Stromal cell of bone marrow (primary cell): ENCODE data around the gene ZSCAN22.
A peak's percentile ranks its signal among the peaks of the same experiment; 100 is the strongest.
"Not testable (repeated sequence)": the region's sequence is repeated elsewhere in the genome, so short reads cannot be mapped to it uniquely, and the experiment has no call there.

Experiments used
- DNase-seq: peaks from one replicate; pipeline ENCODE4 v3.0.0-alpha.2; 2012; ENCODE audit warnings: low read depth

ZSCAN22 gene

GRCh38 chr19:58326914-58327726 lies at the start of gene ZSCAN22:
TSS of gene ZSCAN22 (plus strand) at chr19:58326994. CDS start at chr19:58334803, 7,809 bp downstream.
- DNase-seq: peak; percentile 97

- DNase-seq: no peak
These were observed 49.6 kb upstream of the ZSCAN22 start for GRCh38 chr19:58277197-58277596.

DNA sequence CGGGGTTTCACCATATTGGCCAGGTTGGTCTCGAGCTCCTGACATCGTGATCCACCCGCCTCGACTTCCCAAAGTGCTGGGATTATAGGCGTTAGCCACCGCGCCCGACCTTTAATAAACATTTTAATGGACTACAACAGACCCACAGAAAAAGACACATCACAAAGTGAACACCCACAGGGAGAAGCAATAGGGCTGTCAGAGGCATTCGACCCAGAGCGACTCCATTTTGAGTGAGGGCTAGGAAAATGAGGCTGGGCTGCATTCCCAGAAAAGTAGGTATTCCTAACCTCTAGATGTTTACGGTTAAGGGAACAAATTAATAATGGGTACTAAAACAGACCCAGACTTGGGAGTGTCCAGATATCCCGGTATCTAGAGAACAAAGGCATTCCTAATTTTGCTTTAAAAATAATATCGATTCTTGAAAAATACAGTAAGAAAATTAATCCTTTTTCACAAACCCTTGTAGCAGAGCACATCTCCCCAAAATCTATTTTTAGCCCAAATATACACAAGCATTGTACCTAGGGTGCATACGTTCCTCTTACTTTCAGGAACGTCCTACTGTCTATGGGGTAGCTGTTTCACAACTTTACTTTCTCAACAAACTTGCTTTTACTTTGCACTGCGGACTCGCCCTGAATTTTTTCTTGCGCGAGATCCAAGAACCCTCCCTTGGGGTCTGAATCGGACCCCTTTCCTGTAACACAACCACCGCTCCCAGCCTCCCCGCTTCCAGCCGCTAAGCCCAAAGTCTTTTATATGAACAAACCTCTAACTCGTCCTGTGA lies 48.9 kb upstream of the ZSCAN22 start:
- DNase-seq: no peak

DNA sequence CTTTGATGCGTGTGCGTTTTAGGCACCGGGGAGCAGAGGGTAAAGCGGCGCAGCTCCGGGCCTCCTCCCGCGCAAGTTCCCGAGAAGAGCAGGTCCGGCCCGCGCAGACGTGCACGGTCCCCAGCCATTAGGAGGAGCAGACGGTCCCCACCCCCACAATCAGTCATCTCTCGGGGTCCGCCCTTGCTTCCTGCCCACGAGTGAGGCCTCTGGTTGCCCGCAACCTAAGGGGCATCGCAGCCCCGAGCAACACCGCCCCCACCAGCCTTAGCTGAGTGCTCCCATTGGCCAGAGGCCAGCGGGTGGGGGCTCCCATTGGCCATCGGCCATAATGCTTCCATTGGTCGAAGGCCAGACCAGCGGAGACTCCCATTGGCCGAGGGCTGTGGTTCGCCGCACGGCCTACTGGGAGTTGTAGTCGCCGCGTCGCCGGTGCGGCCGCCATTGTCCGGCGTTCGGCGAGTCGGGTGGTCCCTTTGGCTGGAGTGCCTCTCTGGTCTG lies 48.2 kb upstream of the ZSCAN22 start, which contains the start of gene ZNF8:
TSS of gene ZNF8 (plus strand) at position 415 of the 501 bp plus-strand sequence. CDS start 127 bp downstream, outside the sequence.
- peak; percentile 93 for DNase-seq

DNA sequence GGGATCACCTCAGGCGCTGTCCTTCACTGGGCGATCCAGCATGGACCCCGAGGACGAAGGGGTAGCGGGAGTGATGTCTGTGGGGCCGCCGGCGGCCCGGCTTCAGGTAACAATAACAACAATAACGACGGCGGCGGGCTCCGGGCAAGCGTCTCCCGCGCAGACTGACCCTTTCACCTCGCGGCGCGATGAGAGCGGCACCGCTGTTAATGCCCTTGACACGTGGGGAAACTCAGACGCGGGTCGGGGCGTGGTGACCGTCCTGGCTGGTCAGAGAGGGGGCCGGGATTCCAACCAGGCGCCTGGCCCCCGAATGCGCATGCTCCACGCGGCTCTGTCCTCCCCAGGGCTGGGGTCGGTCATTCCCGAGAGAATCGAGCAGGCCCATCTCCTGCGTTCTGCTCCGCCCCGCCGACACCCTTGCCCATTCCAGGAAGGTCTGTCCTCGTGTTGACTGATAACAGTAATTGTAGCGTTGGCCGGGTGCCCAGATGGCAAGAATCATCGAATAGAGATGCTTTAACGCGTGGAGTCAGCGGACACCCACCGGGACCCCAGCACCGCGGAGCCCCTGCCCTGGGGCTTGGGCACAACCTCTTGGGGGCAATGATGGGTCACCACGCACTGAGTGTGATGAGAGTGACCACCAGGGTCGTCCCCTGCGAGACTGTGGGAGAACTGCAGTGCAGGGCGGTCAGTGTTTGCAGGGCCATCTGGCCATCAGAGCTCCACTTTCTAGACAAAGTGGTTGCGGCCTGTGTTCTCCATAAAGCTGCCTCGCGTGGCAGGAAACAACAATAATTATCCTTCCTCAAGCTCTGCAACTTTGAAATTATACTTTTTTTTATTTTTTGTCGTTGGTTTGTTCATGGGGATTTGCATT lies 47.5 kb upstream of the ZSCAN22 start:
- DNase-seq: peak; percentile 28

GRCh38 chr19:58279925-58280316 lies 46.9 kb upstream of the ZSCAN22 start:
- no peak for DNase-seq

DNA sequence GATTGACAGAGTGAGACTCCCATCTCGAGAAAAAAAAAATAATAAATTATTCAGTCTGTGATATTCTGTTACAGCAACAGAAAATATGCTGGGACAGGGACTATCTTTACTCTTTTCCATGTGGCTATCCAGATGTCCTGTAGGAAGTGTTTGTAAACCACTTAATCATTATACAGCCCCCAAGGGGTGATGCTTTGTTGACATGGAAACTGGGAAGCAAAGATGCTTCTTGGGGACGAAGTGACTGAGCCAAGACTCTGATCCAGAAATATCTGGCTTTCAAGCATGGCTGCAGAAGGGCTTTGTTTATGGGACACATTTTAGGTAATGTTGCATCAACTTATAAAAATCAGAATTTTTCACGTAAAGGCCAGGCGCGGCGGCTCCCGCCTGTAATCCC lies 42.6 kb upstream of the ZSCAN22 start:
- DNase-seq: no peak

GRCh38 chr19:58291943-58292342 lies 34.9 kb upstream of the ZSCAN22 start:
- DNase-seq: no peak

DNA sequence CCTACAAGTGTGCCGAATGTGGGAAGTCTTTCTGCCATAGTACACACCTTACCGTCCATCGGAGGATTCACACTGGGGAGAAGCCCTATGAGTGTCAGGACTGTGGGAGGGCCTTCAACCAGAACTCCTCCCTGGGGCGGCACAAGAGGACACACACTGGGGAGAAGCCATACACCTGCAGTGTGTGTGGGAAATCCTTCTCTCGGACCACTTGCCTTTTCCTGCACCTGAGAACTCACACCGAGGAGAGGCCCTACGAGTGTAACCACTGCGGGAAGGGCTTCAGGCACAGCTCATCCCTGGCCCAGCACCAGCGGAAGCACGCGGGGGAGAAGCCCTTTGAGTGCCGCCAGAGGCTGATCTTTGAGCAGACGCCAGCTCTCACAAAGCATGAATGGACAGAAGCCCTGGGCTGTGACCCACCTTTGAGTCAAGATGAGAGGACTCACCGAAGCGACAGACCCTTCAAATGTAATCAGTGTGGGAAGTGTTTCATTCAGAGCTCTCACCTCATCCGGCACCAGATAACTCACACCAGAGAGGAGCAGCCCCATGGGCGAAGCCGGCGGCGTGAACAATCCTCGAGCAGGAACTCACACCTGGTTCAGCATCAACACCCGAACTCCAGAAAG lies 31.9 kb upstream of the ZSCAN22 start:
- no peak for DNase-seq

- DNase-seq: no peak
These were observed 30.7 kb upstream of the ZSCAN22 start for GRCh38 chr19:58296104-58296503.

DNA sequence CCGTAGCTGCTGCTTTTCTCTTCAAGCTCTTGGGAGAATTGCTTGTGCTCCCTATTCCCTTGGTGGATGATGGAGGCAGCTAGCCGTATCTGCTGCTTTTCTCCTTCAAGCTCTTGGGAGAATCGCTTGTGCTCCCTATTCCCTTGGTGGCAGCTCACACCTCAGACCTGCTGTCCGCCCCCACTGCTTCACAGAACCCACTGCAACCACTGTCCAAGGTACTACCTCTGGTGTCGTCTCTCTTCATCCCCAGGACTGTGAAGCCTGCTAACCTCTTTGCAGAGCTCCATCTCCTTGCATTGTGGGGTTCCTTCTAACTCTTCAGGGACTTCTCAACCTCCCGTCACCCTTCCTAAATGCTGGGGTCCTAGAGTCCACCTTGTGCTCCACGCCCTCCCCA lies 26.2 kb upstream of the ZSCAN22 start:
- no peak for DNase-seq

GRCh38 chr19:58304255-58304654 lies 22.5 kb upstream of the ZSCAN22 start:
- DNase-seq: no peak

DNA sequence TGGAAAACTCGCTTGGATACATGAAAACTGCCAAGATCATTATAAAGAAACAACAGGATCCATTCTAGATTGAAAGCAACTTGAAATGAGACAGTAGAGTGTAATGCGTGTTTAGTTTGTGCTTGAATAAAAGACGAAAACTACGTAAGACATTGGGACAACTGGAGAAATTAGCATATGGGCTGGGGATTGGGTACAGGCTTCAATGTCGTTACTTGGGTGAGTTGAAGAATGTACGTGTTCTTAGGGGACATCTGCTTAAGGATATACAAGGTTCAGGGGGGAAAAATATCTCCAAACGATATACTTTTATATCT lies 22.1 kb upstream of the ZSCAN22 start:
- no peak for DNase-seq

- peak; percentile 97 for DNase-seq
These were observed 21.5 kb upstream of the ZSCAN22 start, which contains the start of gene ERVK3-1 for GRCh38 chr19:58305065-58305931. TSS of gene ERVK3-1 (plus strand) at chr19:58305377. CDS start at chr19:58312169, 6,792 bp downstream.

- DNase-seq: no peak
These were observed 20.9 kb upstream of the ZSCAN22 start for GRCh38 chr19:58305932-58306323.

DNA sequence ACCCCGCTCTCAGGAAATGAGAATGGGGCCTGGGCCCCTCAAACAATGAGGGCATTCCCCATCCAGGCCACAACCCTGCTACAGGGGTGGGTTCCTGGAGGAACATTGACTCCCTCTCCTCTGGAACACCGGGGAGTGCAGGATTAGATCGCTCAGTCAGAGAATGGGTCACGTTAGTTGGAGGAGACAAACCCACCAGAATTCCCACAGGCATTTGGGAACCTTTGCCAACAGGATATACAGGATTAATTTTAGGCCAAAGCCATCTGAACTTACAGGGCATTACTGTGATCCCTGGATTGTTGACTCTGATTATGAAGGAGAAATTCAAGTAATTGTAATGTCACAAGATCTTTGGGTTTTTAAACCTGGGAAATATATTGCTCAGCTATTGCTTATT lies 19.1 kb upstream of the ZSCAN22 start:
- DNase-seq: no peak

DNA sequence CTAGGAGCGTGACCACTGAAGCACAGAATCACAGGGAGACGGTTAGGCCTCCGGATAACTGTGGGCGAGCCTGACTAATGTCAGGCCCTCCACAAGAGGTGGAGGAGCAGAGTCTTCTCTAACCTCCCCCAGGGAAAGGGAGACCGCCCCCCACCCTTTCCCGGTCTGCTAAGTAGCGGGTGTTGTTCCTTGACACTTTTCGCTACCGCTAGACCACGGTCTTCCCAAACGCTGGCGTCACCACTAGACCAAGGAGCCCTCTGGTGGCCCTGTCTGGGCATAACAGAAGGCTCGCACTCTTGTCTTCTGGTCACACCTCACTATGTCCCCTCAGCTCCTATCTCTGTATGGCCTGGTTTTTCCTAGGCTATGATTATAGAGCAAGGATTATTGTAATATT lies 16.1 kb upstream of the ZSCAN22 start:
- not testable (repeated sequence) for DNase-seq

DNA sequence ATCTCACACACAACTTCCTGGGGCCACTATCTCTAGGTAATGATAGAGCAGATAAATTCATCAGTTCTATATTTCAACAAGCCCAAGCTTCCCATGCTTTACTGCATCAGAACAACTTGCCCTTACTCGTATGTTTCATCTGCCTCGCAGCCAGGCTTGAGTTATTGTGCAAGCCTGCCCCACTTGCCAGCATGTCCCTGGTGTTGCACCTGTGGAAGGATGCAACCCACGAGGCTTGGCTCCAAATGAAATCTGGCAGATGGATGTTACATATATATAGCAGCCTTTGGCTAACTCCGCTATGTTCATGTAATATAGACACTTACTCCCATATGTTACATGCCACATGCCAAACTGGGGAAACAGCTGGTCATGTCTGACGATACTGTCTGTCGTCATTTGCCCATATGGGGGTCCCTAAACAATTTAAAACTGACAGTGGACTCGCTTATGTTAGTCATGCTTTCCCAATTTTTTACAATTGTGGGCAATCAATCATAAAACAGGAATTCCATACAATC lies 15.4 kb upstream of the ZSCAN22 start:
- DNase-seq: no peak

GRCh38 chr19:58315580-58315979 lies 11.2 kb upstream of the ZSCAN22 start:
- DNase-seq: no peak

DNA sequence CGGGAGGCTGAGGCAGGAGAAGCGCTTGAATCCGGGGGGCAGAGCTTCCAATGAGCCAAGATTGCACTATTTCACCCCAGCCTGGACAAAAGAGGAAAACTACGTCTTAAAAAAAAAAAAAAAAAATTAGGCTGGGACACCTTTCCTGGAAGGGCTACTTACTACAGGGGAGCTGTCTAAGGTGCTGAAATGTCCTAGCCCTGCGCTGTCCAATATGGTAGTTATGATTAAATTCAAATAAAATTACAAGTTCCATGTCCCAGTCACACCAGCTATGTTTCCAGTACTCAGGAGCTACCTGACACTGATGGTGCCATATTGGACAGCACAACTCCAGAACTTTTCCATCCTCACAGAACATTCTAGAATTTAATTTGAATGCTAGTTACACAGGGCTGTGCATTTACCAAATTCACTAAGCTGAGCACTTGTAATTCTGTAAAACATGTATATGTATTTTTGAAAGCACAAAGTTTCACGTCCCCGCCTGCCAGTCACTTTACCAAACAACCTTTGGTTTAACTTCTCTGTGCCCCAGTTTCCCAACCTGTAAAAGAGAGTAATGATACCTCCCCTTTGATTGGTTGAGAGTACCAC lies 9.2 kb upstream of the ZSCAN22 start:
- DNase-seq: no peak
